Epithelial cell of proximal tubule (primary cell): ENCODE data around the gene TOR1B. TPM values are rescaled to one million over a fixed set of nuclear protein-coding genes. Genes with fewer than 3 reads are reported as not detected.

Experiments
- DNase-seq: peaks from one replicate; pipeline ENCODE4 v3.0.0-alpha.2; 2011; ENCODE audit warnings: low read depth
- H3K4me3 ChIP-seq: 2 replicates; pipeline ENCODE4 v1.5.1; 2011; ENCODE audit warnings: low read depth, mild to moderate bottlenecking, low read length
- CTCF ChIP-seq: conservative IDR thresholded peaks from 2 replicates; pipeline ENCODE4 v1.5.1; 2012; ENCODE audit warnings: low read depth, mild to moderate bottlenecking, low read length
- total RNA-seq: library from RNA; depleted of rRNA; stranded (reverse); fragments of >200 nt; gene quantifications from 2 replicates; pipeline ENCODE4 v1.2.3, GENCODE V29; 2015

TOR1B gene
- total RNA-seq, 1 donor from 2014 or later = 14.8 TPM

- peak overlapping the region; percentile 98 for H3K4me3 ChIP-seq
- TF ChIP-seq CTCF = no peak
- no peak for DNase-seq
These were observed 32.9 kb downstream of the TOR1B start for GRCh38 chr9:129835860-129836223.

GRCh38 chr9:129836311-129837007 is 33.5 kb downstream of the TOR1B start:
- DNase-seq = no peak
- TF ChIP-seq CTCF = peak; percentile 4
- H3K4me3 ChIP-seq = peak overlapping the region; percentile 98

- DNase-seq = no peak
- TF ChIP-seq CTCF = no peak
- no peak overlapping the region for H3K4me3 ChIP-seq
These were observed 35.8 kb downstream of the TOR1B start for GRCh38 chr9:129838707-129839259.

GRCh38 chr9:129839324-129840023 is 36.5 kb downstream of the TOR1B start:
- DNase-seq = no peak
- H3K4me3 ChIP-seq = no peak overlapping the region
- TF ChIP-seq CTCF = no peak

GRCh38 chr9:129840034-129840433 is 37.0 kb downstream of the TOR1B start:
- no peak for DNase-seq
- no peak for TF ChIP-seq CTCF
- H3K4me3 ChIP-seq = no peak overlapping the region

- H3K4me3 ChIP-seq = no peak overlapping the region
- TF ChIP-seq CTCF = no peak
- DNase-seq = no peak
These were observed 38.1 kb downstream of the TOR1B start for GRCh38 chr9:129841071-129841470.

GRCh38 chr9:129845373-129845772 is 42.4 kb downstream of the TOR1B start:
- no peak for TF ChIP-seq CTCF
- no peak for DNase-seq
- no peak overlapping the region for H3K4me3 ChIP-seq
